Activated naive CD4-positive, alpha-beta T cell treated with anti-CD3 and anti-CD28 coated beads, Interleukin-2, amount 50 U/mL, for 24 hours (primary cell): ENCODE results near the gene COX7A2L.
A peak's percentile ranks its signal among the peaks of the same experiment; 100 is the strongest.
"Not testable (repeated sequence)": the region's sequence is repeated elsewhere in the genome, so short reads cannot be mapped to it uniquely, and the experiment has no call there.

Experiments
- H3K27ac Mint-ChIP-seq: one replicate; pipeline ENCODE4 v1.8.0; 2021; ENCODE audit warnings: mild to moderate bottlenecking, mixed read lengths
- H3K27me3 Mint-ChIP-seq: one replicate; pipeline ENCODE4 v1.8.0; 2021; ENCODE audit warnings: mixed read lengths
- H3K36me3 Mint-ChIP-seq: one replicate; pipeline ENCODE4 v1.8.0; 2021; ENCODE audit warnings: mixed read lengths
- H3K4me1 Mint-ChIP-seq: one replicate; pipeline ENCODE4 v1.8.0; 2021; ENCODE audit warnings: mixed read lengths
- H3K4me3 Mint-ChIP-seq: one replicate; pipeline ENCODE4 v1.8.0; 2021; ENCODE audit warnings: mild to moderate bottlenecking, mixed read lengths
- H3K9me3 Mint-ChIP-seq: one replicate; pipeline ENCODE4 v1.8.0; 2021; ENCODE audit warnings: mixed read lengths

COX7A2L gene

GRCh38 chr2:42360890-42361727 lies at the start of gene COX7A2L:
Gene COX7A2L, minus strand, starts transcription at chr2:42361217. Its CDS starts 56 bp downstream, at chr2:42361161.
- no peaks in the 10 kb centered on the region for H3K9me3 Mint-ChIP-seq
- H3K27ac Mint-ChIP-seq = peak within 1 kb of the TSS; percentile 99
- peaks cover 50% of the 10 kb centered on the region for H3K4me1 Mint-ChIP-seq
- peaks cover 4% of the 10 kb centered on the region for H3K36me3 Mint-ChIP-seq
- no peaks in the 10 kb centered on the region for H3K27me3 Mint-ChIP-seq
- peak within 1 kb of the TSS; percentile 95 for H3K4me3 Mint-ChIP-seq

GRCh38 chr2:42408009-42408408 lies 47.0 kb upstream of the COX7A2L start:
- H3K27me3 Mint-ChIP-seq = no peaks in the 10 kb centered on the region
- no peaks in the 10 kb centered on the region for H3K4me1 Mint-ChIP-seq
- H3K27ac Mint-ChIP-seq = no peak overlapping the region
- H3K36me3 Mint-ChIP-seq = no peaks in the 10 kb centered on the region
- H3K9me3 Mint-ChIP-seq = no peaks in the 10 kb centered on the region
- no peak overlapping the region for H3K4me3 Mint-ChIP-seq

- no peak overlapping the region for H3K27ac Mint-ChIP-seq
- H3K4me1 Mint-ChIP-seq = no peaks in the 10 kb centered on the region
- no peaks in the 10 kb centered on the region for H3K9me3 Mint-ChIP-seq
- H3K36me3 Mint-ChIP-seq = no peaks in the 10 kb centered on the region
- H3K27me3 Mint-ChIP-seq = no peaks in the 10 kb centered on the region
- no peak overlapping the region for H3K4me3 Mint-ChIP-seq
Measured at GRCh38 chr2:42407476-42407875, 46.5 kb upstream of the COX7A2L start.

GRCh38 chr2:42404676-42405075 lies 43.7 kb upstream of the COX7A2L start:
- Mint-ChIP-seq H3K4me3 (no peak overlapping the region), H3K27ac (no peak overlapping the region), H3K27me3 (no peaks in the 10 kb centered on the region), H3K36me3 (no peaks in the 10 kb centered on the region), H3K4me1 (no peaks in the 10 kb centered on the region), H3K9me3 (no peaks in the 10 kb centered on the region)

- Mint-ChIP-seq H3K36me3 (no peaks in the 10 kb centered on the region), H3K27ac (no peak overlapping the region), H3K27me3 (no peaks in the 10 kb centered on the region), H3K4me3 (no peak overlapping the region), H3K9me3 (no peaks in the 10 kb centered on the region), H3K4me1 (no peaks in the 10 kb centered on the region)
Measured at GRCh38 chr2:42401773-42402172, 40.8 kb upstream of the COX7A2L start.

GRCh38 chr2:42398052-42398451 lies 37.0 kb upstream of the COX7A2L start:
- H3K4me3 Mint-ChIP-seq, H3K9me3 Mint-ChIP-seq: not testable (repeated sequence)

GRCh38 chr2:42393320-42393719 lies 32.3 kb upstream of the COX7A2L start:
- H3K27me3 Mint-ChIP-seq = not testable (repeated sequence)

More at GRCh38 chr2:42398052-42398451, 37.0 kb upstream of the COX7A2L start:
- H3K36me3 Mint-ChIP-seq, H3K27me3 Mint-ChIP-seq, H3K4me1 Mint-ChIP-seq, H3K27ac Mint-ChIP-seq: not testable (repeated sequence)

GRCh38 chr2:42392191-42392590 lies 31.2 kb upstream of the COX7A2L start:
- Mint-ChIP-seq H3K27me3 (no peaks in the 10 kb centered on the region), H3K36me3 (no peaks in the 10 kb centered on the region), H3K4me3 (no peak overlapping the region), H3K27ac (no peak overlapping the region), H3K9me3 (no peaks in the 10 kb centered on the region), H3K4me1 (no peaks in the 10 kb centered on the region)

More at GRCh38 chr2:42393320-42393719, 32.3 kb upstream of the COX7A2L start:
- H3K9me3 Mint-ChIP-seq, H3K4me1 Mint-ChIP-seq, H3K36me3 Mint-ChIP-seq, H3K27ac Mint-ChIP-seq, H3K4me3 Mint-ChIP-seq: not testable (repeated sequence)

GRCh38 chr2:42390401-42390969 lies 29.5 kb upstream of the COX7A2L start:
- H3K9me3 Mint-ChIP-seq = no peaks in the 10 kb centered on the region
- no peaks in the 10 kb centered on the region for H3K4me1 Mint-ChIP-seq
- H3K27me3 Mint-ChIP-seq = no peaks in the 10 kb centered on the region
- H3K36me3 Mint-ChIP-seq = no peaks in the 10 kb centered on the region
- H3K27ac Mint-ChIP-seq = no peak overlapping the region
- H3K4me3 Mint-ChIP-seq = no peak overlapping the region

- Mint-ChIP-seq H3K4me3 (no peak overlapping the region), H3K4me1 (no peaks in the 10 kb centered on the region), H3K9me3 (no peaks in the 10 kb centered on the region), H3K27me3 (no peaks in the 10 kb centered on the region), H3K27ac (no peak overlapping the region), H3K36me3 (no peaks in the 10 kb centered on the region)
Measured at GRCh38 chr2:42386682-42387081, 25.7 kb upstream of the COX7A2L start.

- H3K4me3 Mint-ChIP-seq = no peak overlapping the region
- H3K27me3 Mint-ChIP-seq = no peaks in the 10 kb centered on the region
- H3K9me3 Mint-ChIP-seq = no peaks in the 10 kb centered on the region
- H3K27ac Mint-ChIP-seq = no peak overlapping the region
- H3K36me3 Mint-ChIP-seq = no peaks in the 10 kb centered on the region
- no peaks in the 10 kb centered on the region for H3K4me1 Mint-ChIP-seq
Measured at GRCh38 chr2:42385225-42385624, 24.2 kb upstream of the COX7A2L start.

- no peaks in the 10 kb centered on the region for H3K27me3 Mint-ChIP-seq
- no peaks in the 10 kb centered on the region for H3K9me3 Mint-ChIP-seq
- H3K27ac Mint-ChIP-seq = no peak overlapping the region
- no peaks in the 10 kb centered on the region for H3K36me3 Mint-ChIP-seq
- H3K4me1 Mint-ChIP-seq = no peaks in the 10 kb centered on the region
- no peak overlapping the region for H3K4me3 Mint-ChIP-seq
Measured at GRCh38 chr2:42383855-42384530, 23.0 kb upstream of the COX7A2L start.

- H3K9me3 Mint-ChIP-seq = no peaks in the 10 kb centered on the region
- H3K4me3 Mint-ChIP-seq = no peak overlapping the region
- no peak overlapping the region for H3K27ac Mint-ChIP-seq
- no peaks in the 10 kb centered on the region for H3K36me3 Mint-ChIP-seq
- no peaks in the 10 kb centered on the region for H3K4me1 Mint-ChIP-seq
- no peaks in the 10 kb centered on the region for H3K27me3 Mint-ChIP-seq
Measured at GRCh38 chr2:42382144-42382543, 21.1 kb upstream of the COX7A2L start.

GRCh38 chr2:42380026-42380425 lies 19.0 kb upstream of the COX7A2L start:
- H3K36me3 Mint-ChIP-seq, H3K9me3 Mint-ChIP-seq, H3K27me3 Mint-ChIP-seq, H3K4me3 Mint-ChIP-seq, H3K4me1 Mint-ChIP-seq, H3K27ac Mint-ChIP-seq: not testable (repeated sequence)

GRCh38 chr2:42378415-42378814 lies 17.4 kb upstream of the COX7A2L start:
- Mint-ChIP-seq H3K4me3 (no peak overlapping the region), H3K9me3 (no peaks in the 10 kb centered on the region), H3K27ac (no peak overlapping the region), H3K4me1 (no peaks in the 10 kb centered on the region), H3K36me3 (no peaks in the 10 kb centered on the region), H3K27me3 (no peaks in the 10 kb centered on the region)

GRCh38 chr2:42376758-42377157 lies 15.7 kb upstream of the COX7A2L start:
- Mint-ChIP-seq H3K4me1 (no peaks in the 10 kb centered on the region), H3K27me3 (no peaks in the 10 kb centered on the region), H3K4me3 (no peak overlapping the region), H3K27ac (no peak overlapping the region), H3K9me3 (no peaks in the 10 kb centered on the region), H3K36me3 (no peaks in the 10 kb centered on the region)
